ENCODE results near the gene SUN1. TPM values are rescaled to one million over a fixed set of nuclear protein-coding genes. Genes with fewer than 3 reads are reported as not detected.

The SUN1 gene
- total and polyA plus RNA-seq, 2 of the 8 experiments (the other 6 are each of a cell fraction or from before 2014, with no cell fraction given): 108 to 158 TPM

- H3K23ac ChIP-seq (ENCODE audit: insufficient read length): no peak overlapping the region
- H3K79me2 ChIP-seq (ENCODE audit: control insufficient read depth in 1 of 2, insufficient read depth in 2 of 2, low read length in 2 of 2): no peaks in the 10 kb centered on the region
- H3K14ac ChIP-seq (ENCODE audit: insufficient read length): no peak overlapping the region
- H3K79me1 ChIP-seq (ENCODE audit: low read depth, low read length): no peaks in the 10 kb centered on the region
- H3K27ac ChIP-seq (ENCODE audit: low read depth, low read length): no peak overlapping the region
- H4K5ac ChIP-seq (ENCODE audit: insufficient read length, low read depth, low read length): no peak overlapping the region
- H3K9ac ChIP-seq (replicated peaks in 1 of 4; ENCODE audit: extremely low read depth in 1 of 4, low read depth in 3 of 4, low read length in 3 of 4): no peak overlapping the region
- no peak overlapping the region for H3K4ac ChIP-seq (replicated peaks; ENCODE audit: insufficient read length, low read depth, low read length)
- 0 out of 2 replicates have a peak overlapping the region, but pooled peaks have one; percentile 1 for H2BK12ac ChIP-seq (ENCODE audit: low read depth, low read length)
- no peak overlapping the region for H4K8ac ChIP-seq (ENCODE audit: extremely low read depth, insufficient read depth, low read length)
- H3K4me3 ChIP-seq (ENCODE audit: extremely low read depth in 1 of 4, insufficient read depth in 2 of 4, low read depth in 3 of 4, low read length in 4 of 4): no peak overlapping the region
- FAIRE-seq (no peak), DNase-seq (ENCODE audit: low read depth in 1 of 2, low spot score in 2 of 2) (no peak)
- no peak overlapping the region for H2BK120ac ChIP-seq (replicated peaks; ENCODE audit: low read depth, low read length)
- peaks cover 0 to 12% (median 2%) of the 10 kb centered on the region in 4 experiments; a peak in 3 of 7 replicates for H3K4me1 ChIP-seq (replicated peaks in 1 of 4; ENCODE audit: control insufficient read depth in 3 of 4, insufficient read depth in 4 of 4, low read length in 3 of 4)
- peaks cover 0 to 12% (median 9%) of the 10 kb centered on the region in 4 experiments; a peak in 4 of 7 replicates for H3K27me3 ChIP-seq (replicated peaks in 1 of 4; ENCODE audit: control insufficient read depth in 3 of 4, extremely low read depth in 1 of 4, insufficient read depth in 3 of 4, low read length in 3 of 4)
- CTCF ChIA-PET (ENCODE audit: partially characterized antibody): interaction anchor here (0.7 to 6.3 kb wide), 6 partner anchors 17 to 269 kb away, joined by 3 to 36 read pairs (median 4); partner anchors contain the start of gene CYP2W1
- POLR2A ChIA-PET (ENCODE audit: partially characterized antibody): interaction anchor here (0.9 kb wide), 1 partner anchor 75 kb away, joined by 3 read pairs; no protein-coding TSS in a partner anchor
- no peak overlapping the region for H3K4me2 ChIP-seq (ENCODE audit: insufficient read depth in 1 of 2, low read depth in 2 of 2, low read length in 2 of 2)
- H2AK5ac ChIP-seq (ENCODE audit: low read depth, low read length): 0 out of 2 replicates have a peak overlapping the region, but pooled peaks have one; percentile 53
- no peaks in the 10 kb centered on the region; the same call in 1 of the 2 replicates for H3K23me2 ChIP-seq (ENCODE audit: low read depth, low read length)
- H3K9me3 ChIP-seq (ENCODE audit: insufficient read depth in 2 of 2, low read depth in 1 of 2, low read length in 1 of 2): no peaks in the 10 kb centered on the region
- peaks cover 0 to 3% of the 10 kb centered on the region in 2 experiments for H4K20me1 ChIP-seq (replicated peaks in 1 of 2; ENCODE audit: control insufficient read depth in 1 of 2, insufficient read depth in 2 of 2, low read length in 2 of 2)
- H4K91ac ChIP-seq (replicated peaks; ENCODE audit: insufficient read length, low read length): no peak overlapping the region
- no peak overlapping the region for H2BK5ac ChIP-seq (ENCODE audit: low read depth, low read length)
- H2BK15ac ChIP-seq (ENCODE audit: low read length): no peak overlapping the region
- H3K56ac ChIP-seq (replicated peaks; ENCODE audit: insufficient read length, low read depth, low read length): no peak overlapping the region
- H3K18ac ChIP-seq (ENCODE audit: extremely low read depth, low read length): no peak overlapping the region
- no peaks in the 10 kb centered on the region for H3K36me3 ChIP-seq (ENCODE audit: control insufficient read depth in 2 of 4, insufficient read depth in 4 of 4, low read length in 3 of 4)
- WGBS, 2 experiments (ENCODE audit: extremely low coverage in 1 of 2, insufficient coverage in 1 of 2, insufficient read length in 1 of 2, insufficient replicate concordance in 2 of 2, low coverage in 1 of 2, low lambda C conversion rate in 2 of 2, missing lambda C conversion rate in 1 of 2): 85% methylated on average over 8 of the region's 10 CpGs; no CpG with 5 or more reads in 1 of the 2 experiments
- no peak overlapping the region for H2BK20ac ChIP-seq (ENCODE audit: low read length)
- no peak overlapping the region for H2AFZ ChIP-seq (ENCODE audit: low read length)
- TF ChIP-seq SP4 (IDR thresholded peaks at IDR 0.05; ENCODE audit: low read length): no peak
- no peak for TF ChIP-seq MAFK (IDR thresholded peaks at IDR 0.05; ENCODE audit: low read depth, low read length)
- no peak for TF ChIP-seq RAD21 (IDR thresholded peaks at IDR 0.05 in 1 of 2, conservative IDR thresholded peaks at IDR 0.05 in 1 of 2; ENCODE audit: low read depth in 2 of 2, low read length in 2 of 2)
- TF ChIP-seq FOSL1 (IDR thresholded peaks at IDR 0.05; ENCODE audit: insufficient read depth, low read depth, low read length): no peak
- no peak for TF ChIP-seq CHD2 (IDR thresholded peaks at IDR 0.05; ENCODE audit: low read length)
- no peak for TF ChIP-seq RFX5 (IDR thresholded peaks at IDR 0.05; ENCODE audit: borderline replicate concordance, low read depth, low read length)
- no peak for TF ChIP-seq E2F6 (IDR thresholded peaks at IDR 0.05)
- TF ChIP-seq CBX8 (IDR thresholded peaks at IDR 0.05; ENCODE audit: borderline replicate concordance, low read depth, low read length): no peak
- no peak for TF ChIP-seq BCL11A (IDR thresholded peaks at IDR 0.05; ENCODE audit: low read depth in 2 of 2, low read length in 2 of 2)
- TF ChIP-seq POLR2AphosphoS5 (IDR thresholded peaks at IDR 0.05; ENCODE audit: low read depth, low read length): no peak
- TF ChIP-seq HDAC2 (IDR thresholded peaks at IDR 0.05; ENCODE audit: borderline replicate concordance in 1 of 2, low read depth in 2 of 2, low read length in 2 of 2): no peak
- TF ChIP-seq SAP30 (IDR thresholded peaks at IDR 0.05; ENCODE audit: insufficient read depth, insufficient replicate concordance, low read length): no peak
These were observed 74.5 kb downstream of the SUN1 start for GRCh38 chr7:906776-907157.
